K562 (cell line): Measurements from ENCODE around the gene SLC35E3. TPM values are rescaled to one million over a fixed set of nuclear protein-coding genes. Genes with fewer than 3 reads are reported as not detected.

Experiments used
- CBX2 ChIP-seq: fragments of 200-600 bp; sonication (generic); IDR thresholded peaks from one replicate; pipeline ENCODE4 v1.6.1; 2012; ENCODE audit warnings: mild to moderate bottlenecking, low read length, inconsistent platforms; ENCODE audit not compliant: insufficient read depth, poor library complexity, severe bottlenecking
- CBX8 ChIP-seq: fragments of 200-600 bp; sonication (generic); IDR thresholded peaks from 2 replicates; pipeline ENCODE4 v1.6.1; 2012; ENCODE audit warnings: borderline replicate concordance, mixed run types, low read depth, mild to moderate bottlenecking, moderate library complexity, mixed read lengths, low read length, control low read depth, inconsistent platforms; ENCODE audit not compliant: poor library complexity, severe bottlenecking; ENCODE audit errors: extremely low read depth
- CHD2 ChIP-seq: IDR thresholded peaks from 2 replicates; pipeline ENCODE4 v1.6.1; 2011; ENCODE audit warnings: low read depth, low read length
- ERF ChIP-seq: fragments of 450-650 bp; formaldehyde crosslinking; IDR thresholded peaks from 2 replicates; pipeline ENCODE4 v1.4.0; 2020; ENCODE audit warnings: mild to moderate bottlenecking, mixed read lengths
- KLF16 ChIP-seq: IDR thresholded peaks from 2 replicates; pipeline ENCODE4 v1.6.1; 2016; ENCODE audit warnings: antibody characterized with exemption
- MAFK ChIP-seq: IDR thresholded peaks from 2 replicates; pipeline ENCODE4 v1.6.1; 2011; ENCODE audit warnings: low read length, improper control_type of control experiment
- NR0B1 ChIP-seq: fragments of 450-650 bp; IDR thresholded peaks from one replicate; pipeline ENCODE4 v1.6.1; 2018; ENCODE audit warnings: mild to moderate bottlenecking, moderate library complexity; ENCODE audit not compliant: partially characterized antibody
- SP2 ChIP-seq: IDR thresholded peaks from 2 replicates; pipeline ENCODE4 v1.6.1; 2011; ENCODE audit warnings: mild to moderate bottlenecking, low read depth, low read length, moderate library complexity; ENCODE audit not compliant: poor library complexity, severe bottlenecking; ENCODE audit errors: extremely low read depth
- SREBF2 ChIP-seq: sonication (generic); formaldehyde crosslinking; IDR thresholded peaks from 2 replicates; pipeline ENCODE4 v1.4.0; 2020; ENCODE audit warnings: mild to moderate bottlenecking, missing genetic modification reagents
- SRSF1 ChIP-seq: fragments of 200-400 bp; formaldehyde crosslinking; IDR thresholded peaks from 2 replicates; pipeline ENCODE4 v1.6.1; 2017; ENCODE audit warnings: mild to moderate bottlenecking, low read depth, low read length, moderate library complexity
- TFAM ChIP-seq: fragments of 250-450 bp; sonication (Bioruptor Pico); conservative IDR thresholded peaks from 2 replicates; pipeline ENCODE4 v1.5.0; 2021; ENCODE audit warnings: mild to moderate bottlenecking, moderate library complexity
- ZBTB11 ChIP-seq, 3 experiments: fragments of 200-800 bp in 1 of 3; fragments of 250-450 bp in 1 of 3; fragments of 450-650 bp in 1 of 3; sonication (Bioruptor Pico) in 1 of 3; sonication (Bioruptor generic) in 1 of 3; formaldehyde crosslinking in 1 of 3; IDR thresholded peaks; 2 replicates each; pipeline versions ENCODE4 v1.6.1 to v1.8.0; 2016 to 2022; ENCODE audit warnings: mild to moderate bottlenecking in 2 of 3, missing genetic modification characterization in 2 of 3, missing compliant biosample characterization in 1 of 3, moderate library complexity in 1 of 3
- ZNF583 ChIP-seq: fragments of 250-450 bp; sonication (Bioruptor Pico); IDR thresholded peaks from 2 replicates; pipeline ENCODE4 v1.4.0; 2020
- ZNF586 ChIP-seq: fragments of 450-650 bp; formaldehyde crosslinking; conservative IDR thresholded peaks from 2 replicates; pipeline ENCODE4 v1.4.0; 2020; ENCODE audit warnings: mild to moderate bottlenecking, moderate library complexity
- ZNF668 ChIP-seq: fragments of 250-450 bp; sonication (Bioruptor Pico); IDR thresholded peaks from 2 replicates; pipeline ENCODE4 v1.8.0; 2022; ENCODE audit warnings: mild to moderate bottlenecking, inconsistent platforms
- ZNF696 ChIP-seq: fragments of 250-450 bp; sonication (Bioruptor Pico); conservative IDR thresholded peaks from 2 replicates; pipeline ENCODE4 v1.4.0; 2020; ENCODE audit warnings: mild to moderate bottlenecking, moderate library complexity
- polyA plus RNA-seq, 8 experiments: library from polyadenylated mRNA; depleted of rRNA in 4 of 8; stranded (reverse) in 5 of 8; unstranded in 3 of 8; fragments of >200 nt; fragmentation: Nextera tagmentation in 2 of 8; fragmentation: Illumina TruSeq in 1 of 8; extraction: Ambion mirVana in 2 of 8; extraction: Trizol in 1 of 8; gene quantifications; 2 replicates each; pipeline versions ENCODE4 v1.2.1 to v1.2.3, GENCODE V29; 2011 to 2014; ENCODE audit warnings: inconsistent platforms in 1 of 8, missing spikeins in 1 of 8
- total RNA-seq, 7 experiments: library from RNA; depleted of rRNA in 6 of 7; stranded (reverse); fragments of >200 nt in 6 of 7; fragmentation: Illumina TruSeq in 2 of 7; extraction: Trizol in 2 of 7; gene quantifications; 2 replicates each; pipeline versions ENCODE4 v1.2.1 to v1.2.3, GENCODE V29; 2011 to 2021; ENCODE audit warnings: low replicate concordance in 1 of 7
- TF ChIP-seq, protein P1 (sequence below): sonication (generic); formaldehyde crosslinking; IDR thresholded peaks from 2 replicates; pipeline ENCODE4 v1.8.0; 2023; ENCODE audit warnings: mild to moderate bottlenecking, missing genetic modification reagents

SLC35E3 gene
- total and polyA plus RNA-seq, 9 of the 15 experiments (the other 6 are each of a cell fraction or from before 2014, with no cell fraction given) = 1.2 to 5.9 (median 3.8) TPM

- no peak for TF ChIP-seq ZNF583 (CRISPR knock-in tag)
- TF ChIP-seq CHD2 = peak; percentile 57; the same call in 1 of the 2 replicates
- no peak for TF ChIP-seq SP2
- peak; percentile 54; the same call in 1 of the 2 replicates for TF ChIP-seq MAFK
- TF ChIP-seq ZNF696 = no peak
- TF ChIP-seq ZBTB11 (CRISPR knock-in tag; IDR thresholded peaks at IDR 0.05) = no peak
- no peak for TF ChIP-seq SREBF2
- TF ChIP-seq TFAM = no peak
- TF ChIP-seq, protein P1, sequence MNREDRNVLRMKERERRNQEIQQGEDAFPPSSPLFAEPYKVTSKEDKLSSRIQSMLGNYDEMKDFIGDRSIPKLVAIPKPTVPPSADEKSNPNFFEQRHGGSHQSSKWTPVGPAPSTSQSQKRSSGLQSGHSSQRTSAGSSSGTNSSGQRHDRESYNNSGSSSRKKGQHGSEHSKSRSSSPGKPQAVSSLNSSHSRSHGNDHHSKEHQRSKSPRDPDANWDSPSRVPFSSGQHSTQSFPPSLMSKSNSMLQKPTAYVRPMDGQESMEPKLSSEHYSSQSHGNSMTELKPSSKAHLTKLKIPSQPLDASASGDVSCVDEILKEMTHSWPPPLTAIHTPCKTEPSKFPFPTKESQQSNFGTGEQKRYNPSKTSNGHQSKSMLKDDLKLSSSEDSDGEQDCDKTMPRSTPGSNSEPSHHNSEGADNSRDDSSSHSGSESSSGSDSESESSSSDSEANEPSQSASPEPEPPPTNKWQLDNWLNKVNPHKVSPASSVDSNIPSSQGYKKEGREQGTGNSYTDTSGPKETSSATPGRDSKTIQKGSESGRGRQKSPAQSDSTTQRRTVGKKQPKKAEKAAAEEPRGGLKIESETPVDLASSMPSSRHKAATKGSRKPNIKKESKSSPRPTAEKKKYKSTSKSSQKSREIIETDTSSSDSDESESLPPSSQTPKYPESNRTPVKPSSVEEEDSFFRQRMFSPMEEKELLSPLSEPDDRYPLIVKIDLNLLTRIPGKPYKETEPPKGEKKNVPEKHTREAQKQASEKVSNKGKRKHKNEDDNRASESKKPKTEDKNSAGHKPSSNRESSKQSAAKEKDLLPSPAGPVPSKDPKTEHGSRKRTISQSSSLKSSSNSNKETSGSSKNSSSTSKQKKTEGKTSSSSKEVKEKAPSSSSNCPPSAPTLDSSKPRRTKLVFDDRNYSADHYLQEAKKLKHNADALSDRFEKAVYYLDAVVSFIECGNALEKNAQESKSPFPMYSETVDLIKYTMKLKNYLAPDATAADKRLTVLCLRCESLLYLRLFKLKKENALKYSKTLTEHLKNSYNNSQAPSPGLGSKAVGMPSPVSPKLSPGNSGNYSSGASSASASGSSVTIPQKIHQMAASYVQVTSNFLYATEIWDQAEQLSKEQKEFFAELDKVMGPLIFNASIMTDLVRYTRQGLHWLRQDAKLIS (CRISPR knock-in tag) = peak; percentile 9; the same call in 1 of the 2 replicates
- TF ChIP-seq KLF16 = 0 out of 2 replicates have a peak, but pooled peaks have one; percentile 16
- no peak for TF ChIP-seq ZNF586
- no peak for TF ChIP-seq CBX2
- TF ChIP-seq ZNF668 (CRISPR knock-in tag) = no peak
- TF ChIP-seq ERF (CRISPR knock-in tag) = no peak
- no peak for TF ChIP-seq NR0B1
- TF ChIP-seq SRSF1 = no peak
- no peak for TF ChIP-seq CBX8
Measured at GRCh38 chr12:68808388-68809189, 62.6 kb downstream of the SLC35E3 start (continued).
